Measurements from ENCODE around the gene CETN2. TPM values are rescaled to one million over a fixed set of nuclear protein-coding genes. Genes with fewer than 3 reads are reported as not detected.

Gene CETN2
- 37.4 and 42.4 TPM in 2 replicates for total RNA-seq

DNA sequence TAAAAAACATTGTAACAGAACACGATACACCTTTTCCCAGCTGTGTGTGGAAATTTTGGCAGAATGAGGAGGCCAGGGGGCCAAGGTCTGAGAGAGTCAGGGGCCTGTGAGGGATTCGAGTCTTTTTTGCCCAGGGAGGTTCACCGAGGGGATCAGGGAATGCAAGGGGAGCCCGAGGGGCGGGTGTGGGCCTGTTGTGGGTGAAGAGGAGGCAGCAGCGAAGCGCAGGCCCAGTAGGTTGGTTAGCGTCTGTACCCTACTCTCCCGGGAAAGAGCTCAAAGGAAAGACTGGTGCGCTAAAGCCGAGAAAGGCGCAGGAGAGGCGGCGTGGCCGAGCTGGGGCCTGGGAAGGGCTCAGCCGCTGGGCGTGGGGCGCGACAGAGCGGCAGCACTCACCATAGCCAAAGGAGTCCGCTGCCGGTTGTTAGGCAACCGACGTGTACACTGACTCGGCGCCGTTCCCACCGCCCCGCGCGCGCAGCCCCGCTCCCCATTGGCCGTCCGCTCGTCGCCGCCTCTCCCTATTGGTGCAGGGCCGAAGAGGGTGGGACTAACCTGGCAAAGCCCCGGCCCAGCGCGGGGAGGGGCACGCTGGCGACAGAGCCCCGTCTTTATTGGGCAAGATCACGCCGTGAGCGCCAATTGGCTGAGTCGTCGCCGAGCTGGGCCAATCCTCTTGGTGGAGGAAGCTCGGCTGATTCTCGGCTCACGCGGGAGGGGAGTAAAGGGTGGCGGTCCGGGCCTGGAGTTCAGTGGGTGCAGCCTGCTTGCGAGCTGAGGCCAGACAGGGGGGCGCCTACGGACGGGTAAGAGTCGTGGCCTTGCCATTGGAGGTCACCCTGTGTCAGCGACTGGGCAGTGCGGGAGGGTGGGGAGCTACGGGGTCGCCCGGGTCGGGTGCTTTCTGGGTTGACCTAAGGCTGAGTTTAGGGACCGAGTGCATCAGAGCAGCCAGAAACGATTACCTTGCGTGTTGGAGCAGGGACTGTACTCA is at the start of gene CETN2, which contains the start of gene NSDHL:
CETN2 (minus strand) TSS at position 446 of the 994 bp plus-strand sequence; CDS start at position 399, 47 bp downstream.
NSDHL (plus strand) TSS at position 752 of the 994 bp plus-strand sequence. CDS start 15,262 bp downstream, outside the sequence.

Other genes with a start within 250 kb of the CETN2 start
- 0.05 and 0.13 TPM in 2 replicates for gene GABRQ, start 192.9 kb downstream of the CETN2 start, total RNA-seq
- gene MAGEA3, start 132.0 kb downstream of the CETN2 start, total RNA-seq: not detected in 2 replicates
- not detected in 2 replicates for gene CSAG2, start 121.5 kb downstream of the CETN2 start, total RNA-seq
- not detected in 2 replicates for gene MAGEA2B, start 116.1 kb downstream of the CETN2 start, total RNA-seq
- gene CSAG1, start 97.0 kb downstream of the CETN2 start, total RNA-seq: not detected in 2 replicates
- not detected in 2 replicates for gene MAGEA12, start 97.0 kb downstream of the CETN2 start, total RNA-seq
- not detected in 2 replicates for gene MAGEA2, start 76.9 kb downstream of the CETN2 start, total RNA-seq
- gene CSAG3, start 71.5 kb downstream of the CETN2 start, total RNA-seq: not detected in 2 replicates
- gene MAGEA6, start 61.1 kb downstream of the CETN2 start, total RNA-seq: not detected in 2 replicates
- 25.1 and 26.8 TPM in 2 replicates for gene NSDHL, start 306 bp upstream of the CETN2 start, total RNA-seq
- 43.6 and 47.2 TPM in 2 replicates for gene ZNF185, start 67.3 kb upstream of the CETN2 start, total RNA-seq
- not detected in 2 replicates for gene PNMA5, start 163.4 kb upstream of the CETN2 start, total RNA-seq
- not detected in 2 replicates for gene PNMA3, start 225.7 kb upstream of the CETN2 start, total RNA-seq
- 0.20 and 1.3 TPM in 2 replicates for gene PNMA6A, start 241.7 kb upstream of the CETN2 start, total RNA-seq

All from mammary microvascular endothelial cell (primary cell).